NCI-H2107 (cell line): Measurements from ENCODE around the gene SHC4.
A peak's percentile ranks its signal among the peaks of the same experiment; 100 is the strongest.
"Not testable (repeated sequence)": the region's sequence is repeated elsewhere in the genome, so short reads cannot be mapped to it uniquely, and the experiment has no call there.

Source experiments
- DNase-seq: peaks from one replicate; lab custom pipeline; 2025; lab: John Stamatoyannopoulos, UW

Gene SHC4

GRCh38 chr15:48963524-48964113, at the start of gene SHC4:
Gene SHC4, minus strand, starts transcription at chr15:48963919. Its CDS starts 904 bp downstream, at chr15:48963015.
- DNase-seq: no peak

- no peak for DNase-seq
Observed at GRCh38 chr15:48999314-48999713, 35.6 kb upstream of the SHC4 start.

GRCh38 chr15:48996276-48996675, 32.6 kb upstream of the SHC4 start:
- no peak for DNase-seq

GRCh38 chr15:48993380-48993779, 29.7 kb upstream of the SHC4 start:
- no peak for DNase-seq

GRCh38 chr15:48992545-48992944, 28.8 kb upstream of the SHC4 start:
- DNase-seq: no peak

- no peak for DNase-seq
Observed at GRCh38 chr15:48992096-48992495, 28.4 kb upstream of the SHC4 start.

GRCh38 chr15:48989170-48989569, 25.5 kb upstream of the SHC4 start:
- no peak for DNase-seq

GRCh38 chr15:48987142-48987541, 23.4 kb upstream of the SHC4 start:
- no peak for DNase-seq

- DNase-seq: no peak
Observed at GRCh38 chr15:48986240-48986639, 22.5 kb upstream of the SHC4 start.

- DNase-seq: no peak
Observed at GRCh38 chr15:48985516-48985915, 21.8 kb upstream of the SHC4 start.

- DNase-seq: no peak
Observed at GRCh38 chr15:48984811-48985352, 21.2 kb upstream of the SHC4 start.

- no peak for DNase-seq
Observed at GRCh38 chr15:48984021-48984710, 20.4 kb upstream of the SHC4 start.

- no peak for DNase-seq
Observed at GRCh38 chr15:48983300-48983699, 19.6 kb upstream of the SHC4 start.

- DNase-seq: no peak
Observed at GRCh38 chr15:48981941-48982340, 18.2 kb upstream of the SHC4 start.

GRCh38 chr15:48978638-48979037, 14.9 kb upstream of the SHC4 start:
- no peak for DNase-seq

- no peak for DNase-seq
Observed at GRCh38 chr15:48976444-48977088, 12.8 kb upstream of the SHC4 start.

GRCh38 chr15:48975472-48976419, 12.0 kb upstream of the SHC4 start:
- DNase-seq: peak; percentile 28

- DNase-seq: no peak
Observed at GRCh38 chr15:48974882-48975281, 11.2 kb upstream of the SHC4 start.

GRCh38 chr15:48972750-48973503, 9.2 kb upstream of the SHC4 start:
- DNase-seq: no peak

- DNase-seq: not testable (repeated sequence)
Observed at GRCh38 chr15:48970926-48971325, 7.2 kb upstream of the SHC4 start.

- no peak for DNase-seq
Observed at GRCh38 chr15:48968066-48968465, 4.3 kb upstream of the SHC4 start.
